DND-41 (cell line): Measurements from ENCODE around the gene CHKB.

Source experiments
- EZH2 ChIP-seq: IDR thresholded peaks from 3 replicates; pipeline ENCODE4 v1.6.1; 2012; ENCODE audit warnings: borderline replicate concordance, low read depth, mild to moderate bottlenecking, moderate library complexity, low read length, inconsistent platforms; ENCODE audit not compliant: severe bottlenecking
- TF ChIP-seq, protein P1 (sequence below): IDR thresholded peaks from 2 replicates; pipeline ENCODE4 v1.5.1; 2012; ENCODE audit warnings: borderline replicate concordance, low read length, moderate library complexity, mild to moderate bottlenecking; ENCODE audit not compliant: poor library complexity, severe bottlenecking; ENCODE audit errors: extremely low read depth

DNA sequence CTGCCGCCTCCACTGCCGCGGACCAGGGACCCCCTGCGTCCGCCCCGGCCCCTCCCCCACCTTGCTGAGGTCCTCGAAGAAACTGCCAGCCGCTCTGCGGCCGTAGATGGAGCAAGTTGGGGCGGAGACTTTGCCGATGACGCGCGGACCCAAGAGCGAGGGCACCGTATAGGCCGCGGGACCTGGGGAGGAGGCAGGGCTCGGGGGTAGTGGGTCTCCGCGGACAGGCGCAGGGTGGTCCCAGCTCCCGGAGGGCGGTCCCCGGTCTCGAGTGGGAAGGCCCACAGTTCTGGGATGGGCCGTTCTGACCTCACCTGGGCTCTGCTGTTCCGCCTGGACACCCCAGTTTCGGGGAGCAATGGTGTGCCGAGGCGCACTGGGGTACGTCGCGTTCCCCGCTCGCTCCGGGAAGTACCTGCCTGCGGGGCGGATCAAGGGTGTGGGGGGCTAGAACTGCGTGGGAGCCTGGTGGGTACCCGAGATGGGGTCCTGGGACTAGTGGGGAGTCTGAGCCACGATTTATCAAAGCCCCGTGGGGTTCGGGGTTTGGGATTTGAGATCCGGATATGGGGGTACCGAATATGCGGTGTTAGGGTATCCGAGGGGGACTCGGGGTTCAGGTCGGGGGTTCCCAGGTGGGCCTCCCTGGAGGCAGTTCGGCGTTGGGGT is 51.6 kb downstream of the CHKB start:
- TF ChIP-seq, protein P1, sequence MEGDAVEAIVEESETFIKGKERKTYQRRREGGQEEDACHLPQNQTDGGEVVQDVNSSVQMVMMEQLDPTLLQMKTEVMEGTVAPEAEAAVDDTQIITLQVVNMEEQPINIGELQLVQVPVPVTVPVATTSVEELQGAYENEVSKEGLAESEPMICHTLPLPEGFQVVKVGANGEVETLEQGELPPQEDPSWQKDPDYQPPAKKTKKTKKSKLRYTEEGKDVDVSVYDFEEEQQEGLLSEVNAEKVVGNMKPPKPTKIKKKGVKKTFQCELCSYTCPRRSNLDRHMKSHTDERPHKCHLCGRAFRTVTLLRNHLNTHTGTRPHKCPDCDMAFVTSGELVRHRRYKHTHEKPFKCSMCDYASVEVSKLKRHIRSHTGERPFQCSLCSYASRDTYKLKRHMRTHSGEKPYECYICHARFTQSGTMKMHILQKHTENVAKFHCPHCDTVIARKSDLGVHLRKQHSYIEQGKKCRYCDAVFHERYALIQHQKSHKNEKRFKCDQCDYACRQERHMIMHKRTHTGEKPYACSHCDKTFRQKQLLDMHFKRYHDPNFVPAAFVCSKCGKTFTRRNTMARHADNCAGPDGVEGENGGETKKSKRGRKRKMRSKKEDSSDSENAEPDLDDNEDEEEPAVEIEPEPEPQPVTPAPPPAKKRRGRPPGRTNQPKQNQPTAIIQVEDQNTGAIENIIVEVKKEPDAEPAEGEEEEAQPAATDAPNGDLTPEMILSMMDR = no peak
- TF ChIP-seq EZH2 = no peak
